SU-DHL-6 (cell line): ENCODE results near the gene CYTH1.

Source experiments
- H2AFZ ChIP-seq: fragments of 200-600 bp; sonication (generic); 2 replicates; pipeline ENCODE4 v1.6.1; 2014; ENCODE audit warnings: low read depth, mild to moderate bottlenecking, moderate library complexity, mixed read lengths, antibody characterized with exemption, low read length; ENCODE audit not compliant: severe bottlenecking
- H3F3A ChIP-seq: fragments of 200-600 bp; shearing (Covaris generic); 2 replicates; pipeline ENCODE4 v1.6.0; 2016; ENCODE audit warnings: antibody characterized with exemption, mild to moderate bottlenecking; ENCODE audit not compliant: insufficient read depth
- H3K27ac ChIP-seq: fragments of 200-600 bp; sonication (generic); 2 replicates; pipeline ENCODE4 v1.5.1; 2016; ENCODE audit warnings: low read depth, mild to moderate bottlenecking, low read length, moderate library complexity, mixed read lengths
- H3K27me3 ChIP-seq: fragments of 200-600 bp; sonication (generic), shearing (Covaris generic); 2 replicates; pipeline ENCODE4 v1.6.0; 2014; ENCODE audit warnings: mild to moderate bottlenecking, low read length
- H3K36me3 ChIP-seq: fragments of 200-600 bp; sonication (generic); 2 replicates; pipeline ENCODE4 v1.6.1; 2014; ENCODE audit warnings: mild to moderate bottlenecking, low read length, mixed read lengths
- H3K4me2 ChIP-seq: fragments of 300-600, 200-600 bp; shearing (Covaris generic), sonication (generic); 2 replicates; pipeline ENCODE4 v1.6.0; 2014; ENCODE audit warnings: low read length, low read depth, mild to moderate bottlenecking; ENCODE audit not compliant: poor library complexity, severe bottlenecking
- H3K4me3 ChIP-seq: fragments of 200-600 bp; sonication (generic); 2 replicates; pipeline ENCODE4 v1.5.1; 2014; ENCODE audit warnings: antibody characterized with exemption, low read length, mild to moderate bottlenecking, mixed read lengths; ENCODE audit not compliant: insufficient read depth, poor library complexity, severe bottlenecking
- H3K79me2 ChIP-seq: fragments of 200-600 bp; sonication (generic); 2 replicates; pipeline ENCODE4 v1.6.1; 2014; ENCODE audit warnings: mild to moderate bottlenecking, low read length, moderate library complexity; ENCODE audit not compliant: insufficient read depth
- H3K9ac ChIP-seq: fragments of 200-600 bp; sonication (generic); 2 replicates; pipeline ENCODE4 v1.7.0; 2014; ENCODE audit warnings: mild to moderate bottlenecking, low read length
- H3K9me2 ChIP-seq: fragments of 200-600 bp; sonication (generic); replicated peaks from 2 replicates; pipeline ENCODE4 v1.6.1; 2014; ENCODE audit warnings: low read length; ENCODE audit not compliant: insufficient read depth
- H3K9me3 ChIP-seq: fragments of 200-600 bp; sonication (generic); 2 replicates; pipeline ENCODE4 v1.6.1; 2014; ENCODE audit warnings: low read length, mixed read lengths; ENCODE audit not compliant: insufficient read depth
- H4K20me1 ChIP-seq: fragments of 200-600 bp; sonication (generic); 2 replicates; pipeline ENCODE4 v1.6.1; 2014; ENCODE audit warnings: low read depth, mild to moderate bottlenecking, antibody characterized with exemption, low read length, moderate library complexity, mixed read lengths
- EZH2phosphoT487 ChIP-seq: fragments of 200-600 bp; sonication (generic), shearing (Covaris generic); conservative IDR thresholded peaks from 2 replicates; pipeline ENCODE4 v1.6.1; 2018; ENCODE audit warnings: mild to moderate bottlenecking, antibody characterized with exemption, low read length, moderate library complexity, mixed read lengths
- TF ChIP-seq, protein P1 (sequence below): fragments of 200-600 bp; sonication (generic); IDR thresholded peaks from one replicate; pipeline ENCODE4 v1.5.1; 2017; ENCODE audit warnings: antibody characterized with exemption, mild to moderate bottlenecking, low read length, moderate library complexity; ENCODE audit not compliant: insufficient read depth, poor library complexity, severe bottlenecking

The CYTH1 gene

DNA sequence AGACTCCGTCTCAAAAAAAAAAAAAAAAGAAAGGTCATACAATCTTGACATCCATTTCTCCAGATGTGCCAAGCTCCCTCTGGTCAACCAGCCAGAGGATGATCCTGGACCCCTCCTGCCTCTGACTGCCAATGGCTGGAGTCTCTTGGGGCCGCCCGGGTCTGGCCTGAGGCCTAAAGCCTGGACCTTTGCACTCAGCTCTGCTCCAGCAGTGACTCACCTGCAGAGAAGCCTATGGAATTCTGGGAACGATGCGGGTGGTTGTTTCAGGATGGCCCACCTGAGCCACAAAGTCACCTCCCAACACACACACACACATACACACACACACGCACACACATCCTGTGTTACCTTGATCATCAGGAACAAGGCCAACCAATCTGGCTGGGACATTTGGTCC is 140.8 kb downstream of the CYTH1 start:
- H3K36me3 ChIP-seq = no peaks in the 10 kb centered on the region
- TF ChIP-seq, protein P1, sequence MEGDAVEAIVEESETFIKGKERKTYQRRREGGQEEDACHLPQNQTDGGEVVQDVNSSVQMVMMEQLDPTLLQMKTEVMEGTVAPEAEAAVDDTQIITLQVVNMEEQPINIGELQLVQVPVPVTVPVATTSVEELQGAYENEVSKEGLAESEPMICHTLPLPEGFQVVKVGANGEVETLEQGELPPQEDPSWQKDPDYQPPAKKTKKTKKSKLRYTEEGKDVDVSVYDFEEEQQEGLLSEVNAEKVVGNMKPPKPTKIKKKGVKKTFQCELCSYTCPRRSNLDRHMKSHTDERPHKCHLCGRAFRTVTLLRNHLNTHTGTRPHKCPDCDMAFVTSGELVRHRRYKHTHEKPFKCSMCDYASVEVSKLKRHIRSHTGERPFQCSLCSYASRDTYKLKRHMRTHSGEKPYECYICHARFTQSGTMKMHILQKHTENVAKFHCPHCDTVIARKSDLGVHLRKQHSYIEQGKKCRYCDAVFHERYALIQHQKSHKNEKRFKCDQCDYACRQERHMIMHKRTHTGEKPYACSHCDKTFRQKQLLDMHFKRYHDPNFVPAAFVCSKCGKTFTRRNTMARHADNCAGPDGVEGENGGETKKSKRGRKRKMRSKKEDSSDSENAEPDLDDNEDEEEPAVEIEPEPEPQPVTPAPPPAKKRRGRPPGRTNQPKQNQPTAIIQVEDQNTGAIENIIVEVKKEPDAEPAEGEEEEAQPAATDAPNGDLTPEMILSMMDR = no peak
- no peak for TF ChIP-seq EZH2phosphoT487
- no peak overlapping the region for H2AFZ ChIP-seq
- H3K27me3 ChIP-seq = no peaks in the 10 kb centered on the region
- H3F3A ChIP-seq = no peaks in the 10 kb centered on the region
- H3K79me2 ChIP-seq = no peaks in the 10 kb centered on the region
- H3K9me2 ChIP-seq = no peaks in the 10 kb centered on the region
- H3K27ac ChIP-seq = no peak overlapping the region
- no peak overlapping the region for H3K4me2 ChIP-seq
- H3K4me3 ChIP-seq = no peak overlapping the region
- no peaks in the 10 kb centered on the region for H3K9me3 ChIP-seq
- no peaks in the 10 kb centered on the region for H4K20me1 ChIP-seq
- no peak overlapping the region for H3K9ac ChIP-seq

- Histone ChIP-seq H3K9me2 (no peaks in the 10 kb centered on the region), H3K79me2 (no peaks in the 10 kb centered on the region), H3K4me3 (no peak overlapping the region), H3K9me3 (no peaks in the 10 kb centered on the region), H3K27ac (no peak overlapping the region), H2AFZ (no peak overlapping the region), H3K36me3 (no peaks in the 10 kb centered on the region), H3F3A (no peaks in the 10 kb centered on the region), H3K9ac (no peak overlapping the region), H3K4me2 (no peak overlapping the region), H4K20me1 (no peaks in the 10 kb centered on the region), H3K27me3 (no peaks in the 10 kb centered on the region)
- TF ChIP-seq EZH2phosphoT487 = no peak
- TF ChIP-seq, protein P1 = no peak
Measured at GRCh38 chr17:78640700-78641099, 141.4 kb downstream of the CYTH1 start.

GRCh38 chr17:78637643-78638420 is 144.2 kb downstream of the CYTH1 start:
- H3K9ac ChIP-seq = no peak overlapping the region

More at GRCh38 chr17:78637643-78638420, 144.2 kb downstream of the CYTH1 start:
- Histone ChIP-seq H4K20me1 (no peaks in the 10 kb centered on the region), H3K4me3 (no peak overlapping the region), H3K4me2 (no peak overlapping the region), H3K79me2 (no peaks in the 10 kb centered on the region), H3K9me2 (no peaks in the 10 kb centered on the region), H3K27me3 (no peaks in the 10 kb centered on the region), H3K9me3 (no peaks in the 10 kb centered on the region), H2AFZ (peak overlapping the region; percentile 31), H3K27ac (no peak overlapping the region), H3F3A (peaks cover 10% of the 10 kb centered on the region; the same call in 1 of the 2 replicates), H3K36me3 (no peaks in the 10 kb centered on the region)
- TF ChIP-seq, protein P1 = no peak
- TF ChIP-seq EZH2phosphoT487 = no peak
